Amniotic epithelial cell (primary cell): ENCODE measurements around the gene LAPTM4A.
"Not testable (repeated sequence)": the region's sequence is repeated elsewhere in the genome, so short reads cannot be mapped to it uniquely, and the experiment has no call there.

Experiments used
- DNase-seq: peaks from one replicate; pipeline ENCODE4 v3.0.0-alpha.2; 2010; ENCODE audit warnings: low read depth

The LAPTM4A gene

DNA sequence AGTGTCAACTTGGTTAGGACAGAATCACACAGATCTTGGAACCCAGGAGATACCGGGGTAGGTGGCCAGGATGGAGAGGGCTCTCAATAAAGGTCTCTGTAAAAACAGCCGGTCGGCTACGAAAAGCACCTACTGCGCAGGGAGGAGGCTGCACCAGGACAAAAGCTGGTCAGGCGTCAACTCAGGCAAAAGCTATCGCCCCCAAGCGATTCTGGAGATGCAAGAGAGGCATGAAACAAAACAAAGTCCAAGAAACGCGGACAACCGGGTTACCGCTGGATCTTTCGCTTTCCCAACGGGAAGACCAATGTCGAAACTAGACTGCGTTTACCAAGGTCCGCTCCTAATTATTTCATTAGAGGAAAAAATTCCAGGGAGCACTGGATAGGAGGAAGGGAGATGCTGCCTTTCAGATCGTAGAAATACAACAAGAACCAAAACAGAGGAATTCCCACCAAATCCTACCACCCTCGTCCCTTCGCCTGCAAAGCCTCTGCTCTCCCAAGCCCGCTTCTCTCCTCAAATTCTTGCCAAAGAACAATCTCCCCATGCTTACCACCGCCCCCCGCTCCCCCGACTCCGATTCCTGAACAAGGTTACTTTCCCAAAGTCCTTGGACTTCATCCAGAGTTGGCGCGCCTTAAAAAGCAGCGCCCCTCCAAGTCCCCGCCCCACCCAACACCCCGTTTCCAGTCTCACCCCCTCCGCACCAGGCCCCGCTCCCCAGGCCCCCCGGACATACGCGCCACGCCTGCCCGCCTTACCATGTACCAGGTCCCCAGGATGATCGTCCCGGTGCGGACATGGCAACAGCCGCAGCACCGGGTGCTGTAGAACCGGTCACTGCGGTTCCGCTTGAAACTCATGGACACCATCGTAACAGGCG is 539 bp downstream of the LAPTM4A start:
- no peak for DNase-seq

DNA sequence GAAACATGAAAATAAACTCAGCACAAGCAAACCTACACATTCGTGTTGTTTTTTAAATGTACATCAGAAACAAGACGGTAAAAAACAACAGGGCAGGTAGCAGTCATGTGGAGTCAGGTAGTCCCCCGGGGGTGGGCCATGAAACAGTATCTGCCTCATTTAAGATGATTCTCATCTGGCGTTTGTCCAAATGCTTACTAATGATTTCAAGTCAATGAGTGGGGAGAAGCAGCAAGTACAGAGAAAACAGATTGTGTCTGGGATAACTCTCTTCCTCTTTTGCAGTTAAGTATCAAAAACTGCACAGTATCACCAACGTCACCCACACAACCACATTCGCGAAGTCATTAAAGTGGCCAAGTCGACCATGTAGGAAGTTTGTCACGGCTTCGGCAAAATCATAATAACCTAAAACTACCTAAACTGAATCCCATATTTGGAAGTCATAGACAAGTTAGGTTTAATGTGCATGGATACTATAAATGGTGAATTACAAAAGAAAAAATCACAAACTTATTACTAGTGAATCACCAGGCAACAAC is 1.3 kb downstream of the LAPTM4A start:
- peak; percentile 66 for DNase-seq

DNA sequence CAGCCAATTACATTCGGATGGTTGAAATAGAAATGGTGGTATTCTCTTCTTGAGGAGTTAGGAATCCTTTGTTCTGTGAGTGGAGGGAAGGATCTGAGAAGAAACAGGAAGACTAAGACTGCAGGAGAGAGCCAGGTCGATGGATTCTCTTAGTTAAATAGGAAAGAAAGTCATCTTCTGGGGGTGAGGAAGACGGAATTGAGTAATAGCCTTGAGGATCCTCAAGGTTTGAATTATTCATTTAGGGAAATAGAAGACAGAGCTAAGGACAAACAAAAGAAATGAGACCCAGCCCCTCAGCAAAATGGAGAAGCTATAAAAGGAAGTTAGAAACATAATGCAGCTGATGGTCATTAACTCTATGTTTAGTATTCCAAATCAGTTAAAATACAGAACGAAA is 1.8 kb downstream of the LAPTM4A start:
- DNase-seq, result no peak

DNA sequence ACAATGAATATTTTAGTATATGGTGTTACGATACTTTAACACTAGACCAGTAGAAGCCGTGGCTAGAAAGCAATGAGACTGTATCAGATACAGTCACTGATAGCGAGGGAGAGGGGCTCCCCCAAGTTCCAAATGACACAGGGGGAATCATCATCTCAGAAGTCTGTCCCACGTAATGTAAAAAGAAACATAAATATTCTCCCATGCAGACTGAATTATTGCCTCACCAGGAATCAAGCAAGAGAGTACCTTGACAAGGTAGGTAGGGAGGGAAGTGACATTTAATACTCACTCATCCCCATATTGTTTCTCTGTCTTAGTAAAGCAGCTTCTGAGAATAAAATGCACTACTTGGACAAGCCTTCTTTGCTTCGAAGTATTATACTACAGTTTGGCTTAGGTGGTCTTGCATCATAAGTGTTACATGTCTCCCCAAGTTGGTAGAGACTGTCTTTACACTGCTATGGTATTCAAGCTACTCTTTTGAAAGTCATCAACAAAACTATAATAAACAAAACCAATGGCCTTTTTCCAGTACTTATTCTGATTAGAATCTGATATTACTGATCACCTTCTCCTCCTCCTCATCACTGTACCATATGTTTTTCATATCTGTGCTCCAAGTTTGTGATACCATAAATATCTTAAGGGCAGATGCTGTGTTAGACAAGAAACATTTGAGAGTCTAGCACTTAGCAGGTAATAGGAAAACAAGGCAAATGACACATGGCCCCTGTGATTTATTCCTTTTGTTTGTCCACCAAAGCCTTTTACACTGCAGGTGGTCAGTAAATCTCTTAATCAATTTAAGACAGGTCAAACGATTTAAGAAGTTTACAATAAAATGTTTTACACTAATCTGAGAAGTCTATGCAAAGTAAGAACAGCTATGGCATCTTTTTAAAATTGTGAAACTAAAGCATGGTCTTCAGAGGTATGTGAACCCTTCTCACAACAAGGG is 2.7 kb downstream of the LAPTM4A start:
- DNase-seq, result no peak

DNA sequence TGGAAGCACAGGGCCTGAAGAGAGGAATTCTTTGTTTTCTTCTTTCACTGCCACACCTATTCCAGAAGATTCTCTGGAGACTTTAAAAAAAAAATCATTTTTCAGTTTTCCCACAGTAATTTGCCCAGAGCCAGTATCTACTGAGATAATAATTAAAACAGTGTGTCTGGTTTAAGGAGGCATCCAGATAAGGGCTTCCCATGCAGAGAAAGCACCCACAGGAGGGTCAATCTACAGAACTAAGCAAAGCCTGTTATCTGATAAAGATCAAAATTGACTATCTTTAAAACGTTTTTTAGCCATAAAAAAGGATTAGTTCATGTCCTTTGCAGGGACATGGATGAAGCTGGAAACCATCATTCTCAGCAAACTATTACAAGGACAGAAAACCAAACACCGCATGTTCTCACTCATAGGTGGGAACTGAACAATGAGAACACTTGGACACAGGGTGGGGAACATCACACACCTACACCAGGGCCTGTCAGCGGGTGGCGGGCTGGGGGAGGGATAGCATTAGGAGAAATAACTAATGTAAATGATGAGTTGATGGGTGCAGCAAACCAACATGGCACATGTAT is 5.6 kb downstream of the LAPTM4A start:
- DNase-seq, result not testable (repeated sequence)

DNA sequence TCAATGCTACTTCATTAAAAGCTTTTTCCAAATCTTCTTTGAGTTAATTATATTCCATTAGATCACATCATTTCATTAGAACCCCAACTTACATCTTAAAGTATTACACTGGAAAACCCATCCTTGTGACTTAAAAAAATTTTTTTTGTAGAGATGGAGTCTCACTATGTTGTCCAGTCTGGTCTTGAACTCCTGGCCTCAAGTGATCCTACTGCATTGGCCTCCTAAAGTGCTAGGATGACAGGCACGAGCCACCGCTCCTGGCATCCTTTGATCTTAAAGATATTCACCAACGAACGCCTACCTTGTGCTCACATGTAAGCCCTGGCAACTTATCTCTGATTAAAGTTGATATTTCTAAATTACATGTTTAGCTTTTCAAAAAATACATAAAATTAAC is 6.7 kb downstream of the LAPTM4A start:
- DNase-seq, result no peak

DNA sequence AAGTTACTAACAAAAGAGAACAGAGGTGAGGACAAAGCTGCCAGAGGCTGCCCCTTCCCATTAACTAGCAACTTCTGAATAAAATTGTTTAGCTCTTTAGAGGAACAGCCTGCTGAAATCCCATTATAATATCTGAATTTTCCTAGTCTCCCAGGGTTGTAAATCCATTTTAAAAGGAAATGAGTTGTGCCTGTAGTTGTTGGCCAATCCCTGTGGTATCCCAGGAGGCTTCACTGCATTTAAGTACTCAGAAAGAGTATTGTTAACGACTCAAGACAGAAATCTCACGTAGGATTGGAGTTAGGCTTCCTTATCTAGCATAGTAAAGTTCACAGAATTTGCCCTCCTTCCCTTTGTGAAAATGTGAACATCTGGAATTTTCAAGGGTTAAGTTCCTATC is 8.9 kb downstream of the LAPTM4A start:
- DNase-seq, result peak; percentile 62

DNA sequence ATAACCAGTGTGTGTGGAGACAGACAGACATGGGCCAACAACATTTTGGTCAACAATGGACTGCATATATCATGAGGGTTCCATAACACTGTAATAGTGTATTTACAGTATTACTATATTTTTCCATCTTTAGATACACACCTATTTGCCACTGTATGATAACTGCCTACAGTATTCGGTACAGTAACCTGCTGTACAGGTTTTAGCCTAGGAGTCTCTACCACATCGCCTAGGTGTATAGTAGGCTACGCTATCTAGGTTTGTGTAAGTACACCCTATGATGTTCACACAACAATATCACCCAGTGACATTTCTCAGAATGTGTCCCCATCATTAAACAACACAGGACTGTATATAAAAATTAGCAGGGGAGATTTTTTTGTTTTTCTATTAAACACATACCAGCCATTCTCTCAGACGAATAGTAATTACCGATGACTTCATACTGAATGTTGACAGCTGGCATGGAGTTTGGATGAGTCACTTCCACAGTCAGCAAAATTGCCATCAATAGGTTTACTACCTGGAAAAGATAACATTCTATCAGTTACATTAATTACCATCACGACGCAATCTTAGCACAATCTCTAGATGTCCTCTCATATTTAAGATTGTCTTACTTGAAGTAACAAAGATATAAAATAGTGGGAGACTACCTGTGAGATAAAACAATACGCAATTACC is 10.8 kb downstream of the LAPTM4A start:
- no peak for DNase-seq

DNA sequence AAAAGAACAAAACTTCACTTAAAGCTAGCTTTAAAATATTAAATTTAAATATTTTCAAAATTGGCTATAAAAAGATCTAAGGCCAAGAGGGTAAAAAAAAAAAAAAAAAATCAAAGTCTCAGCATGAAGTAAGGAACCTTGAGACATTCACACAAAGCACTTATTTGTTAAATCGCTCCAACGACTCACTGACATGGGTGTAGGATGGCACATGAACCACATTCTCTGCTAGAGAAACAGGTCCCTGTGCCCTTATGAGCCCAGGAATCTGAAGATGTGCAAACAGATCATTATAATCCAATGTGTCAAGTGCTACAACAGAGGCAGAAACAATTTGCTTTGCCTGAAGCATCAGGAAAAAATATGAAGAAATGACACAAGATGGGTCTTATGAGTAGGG is 13.8 kb downstream of the LAPTM4A start:
- no peak for DNase-seq

DNA sequence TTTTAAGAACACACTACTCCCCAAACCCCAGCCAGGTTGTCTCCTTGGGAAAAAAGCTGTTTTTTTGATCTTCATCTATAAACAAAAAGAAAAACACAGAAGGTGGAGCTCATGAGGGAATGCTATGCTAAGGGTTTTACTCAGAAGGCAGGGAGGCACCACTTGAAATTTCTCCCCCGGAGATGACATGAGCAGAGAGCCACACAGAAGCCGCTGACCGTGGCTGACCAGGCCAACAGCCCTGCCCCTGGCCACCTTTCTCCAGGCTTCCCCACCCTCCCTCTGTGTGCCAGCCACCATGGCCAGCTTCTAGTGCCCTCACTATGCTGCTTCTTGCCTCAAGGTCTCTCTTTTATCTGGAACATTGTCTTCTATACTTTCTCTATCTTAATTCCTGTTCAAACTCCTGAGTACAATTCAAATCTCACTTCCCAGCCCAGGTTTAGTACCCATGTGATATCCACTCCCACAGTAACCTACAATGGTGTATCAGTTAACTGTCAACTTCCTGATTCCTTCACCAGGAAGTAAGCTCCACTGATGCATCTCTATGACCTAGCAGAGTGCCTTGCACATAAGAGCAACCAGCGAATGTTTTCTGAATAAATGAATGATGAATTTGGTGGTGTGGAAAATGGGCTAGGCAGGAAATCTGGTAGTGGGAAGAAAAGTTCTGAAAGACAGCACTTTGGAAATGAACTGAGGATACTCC is 15.3 kb downstream of the LAPTM4A start:
- DNase-seq, result no peak

DNA sequence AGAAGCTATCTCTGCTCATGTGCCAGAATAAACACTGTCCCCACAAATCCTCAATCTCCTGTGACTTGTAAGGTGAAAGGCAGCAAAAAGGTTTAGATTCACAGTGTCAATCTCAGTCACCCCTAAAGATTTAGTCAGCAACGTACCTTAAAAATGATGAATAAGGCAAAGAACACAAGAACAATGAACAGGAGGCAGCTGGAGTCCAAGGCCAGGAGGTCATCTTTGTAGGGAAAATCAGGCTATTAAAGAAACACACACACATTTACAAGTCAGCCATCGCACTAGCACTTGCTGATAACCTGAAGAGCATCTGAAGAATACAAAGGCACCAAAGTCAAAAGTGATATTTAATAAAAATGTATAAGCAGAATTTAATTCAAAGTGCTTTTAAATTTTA is 16.6 kb downstream of the LAPTM4A start:
- DNase-seq, result no peak

DNA sequence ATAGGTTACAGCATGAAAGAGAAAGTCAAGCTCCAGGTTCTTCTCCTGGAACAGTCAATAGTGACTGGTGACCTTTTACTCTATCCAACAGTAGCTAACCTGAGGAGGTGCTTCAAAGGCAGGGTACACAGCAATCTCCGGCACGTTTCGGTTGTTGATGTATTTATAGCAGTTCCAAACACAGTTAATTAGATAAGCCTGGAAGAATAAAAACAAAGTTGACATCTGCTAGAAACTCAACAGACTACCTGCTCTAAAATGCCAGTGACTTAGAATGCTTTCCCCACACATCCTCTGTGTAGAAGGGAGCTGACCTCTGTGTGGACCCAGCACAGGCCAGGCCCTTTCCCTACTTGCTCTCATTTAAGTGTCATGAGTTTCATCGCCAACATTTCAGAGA is 17.2 kb downstream of the LAPTM4A start:
- DNase-seq, result no peak

DNA sequence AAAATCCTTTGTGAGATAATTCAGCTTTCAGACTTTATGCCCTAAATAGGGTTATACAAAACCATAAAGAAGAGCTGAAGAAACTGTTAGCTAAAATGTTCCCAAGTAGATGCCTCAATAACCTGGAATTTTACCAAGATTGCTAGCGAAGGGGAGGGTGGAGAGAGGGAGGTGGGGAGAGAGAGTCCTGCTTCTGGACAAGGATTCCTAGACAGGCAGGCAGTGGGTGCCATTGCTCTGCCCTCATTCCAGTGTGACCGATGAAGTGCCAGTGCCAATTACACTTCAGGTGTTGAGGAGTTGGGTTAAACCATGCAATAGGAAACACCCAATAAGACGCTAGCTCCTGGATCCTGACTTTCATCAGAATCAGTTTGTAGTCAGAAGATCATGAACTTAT is 18.1 kb downstream of the LAPTM4A start:
- no peak for DNase-seq

DNA sequence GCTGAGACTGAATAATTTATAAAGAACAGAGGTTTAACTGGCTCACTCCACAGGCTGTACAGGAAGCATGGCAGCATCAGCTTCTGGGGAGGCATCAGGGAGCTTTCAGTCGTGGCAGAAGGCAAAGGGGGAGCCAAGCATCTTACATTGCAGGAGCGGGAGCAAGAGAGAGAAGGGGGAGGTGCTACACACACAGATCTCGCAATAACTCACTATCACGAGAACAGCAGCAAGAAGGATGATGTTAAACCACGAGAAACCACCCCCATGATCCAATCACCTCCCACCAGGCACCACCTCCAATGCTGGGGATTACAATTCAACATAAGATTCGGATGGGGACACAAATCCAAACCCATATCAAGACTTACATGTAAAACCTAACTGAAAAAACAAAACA is 21.2 kb downstream of the LAPTM4A start:
- DNase-seq, result peak; percentile 44

DNA sequence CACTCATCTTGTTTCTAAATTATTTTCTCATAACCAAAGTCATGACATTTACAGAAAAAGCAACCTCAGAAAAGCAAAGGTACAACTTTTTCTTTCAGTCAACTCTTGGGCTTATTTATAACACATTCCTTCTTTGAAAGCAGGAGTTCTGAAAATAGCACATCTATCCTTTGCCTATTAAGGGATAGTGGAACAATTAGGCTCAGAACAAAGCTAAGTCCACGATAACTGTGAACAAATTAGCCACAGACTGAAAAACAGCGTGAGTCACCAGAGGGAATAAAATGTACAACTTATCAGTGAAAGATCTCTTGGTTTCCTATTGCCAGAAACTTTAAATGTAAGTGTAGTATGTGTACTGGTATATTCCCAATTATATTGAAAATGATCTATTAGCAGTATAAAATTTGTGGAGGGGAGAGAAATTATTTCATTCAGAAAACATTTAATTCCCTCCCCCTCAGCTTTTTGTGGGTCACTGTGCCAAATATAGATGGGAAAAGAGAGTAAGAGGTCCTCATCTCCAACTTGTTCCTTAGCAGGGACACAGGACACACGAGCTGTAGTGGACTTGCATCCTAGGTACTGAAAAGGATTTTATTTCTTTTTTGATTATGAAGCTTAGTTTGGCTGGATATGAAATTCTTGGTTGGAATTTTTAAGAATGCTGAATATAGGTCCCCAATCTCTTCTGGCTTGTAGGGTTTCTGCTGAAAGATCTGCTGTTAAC is 23.6 kb downstream of the LAPTM4A start:
- DNase-seq, result peak; percentile 70

DNA sequence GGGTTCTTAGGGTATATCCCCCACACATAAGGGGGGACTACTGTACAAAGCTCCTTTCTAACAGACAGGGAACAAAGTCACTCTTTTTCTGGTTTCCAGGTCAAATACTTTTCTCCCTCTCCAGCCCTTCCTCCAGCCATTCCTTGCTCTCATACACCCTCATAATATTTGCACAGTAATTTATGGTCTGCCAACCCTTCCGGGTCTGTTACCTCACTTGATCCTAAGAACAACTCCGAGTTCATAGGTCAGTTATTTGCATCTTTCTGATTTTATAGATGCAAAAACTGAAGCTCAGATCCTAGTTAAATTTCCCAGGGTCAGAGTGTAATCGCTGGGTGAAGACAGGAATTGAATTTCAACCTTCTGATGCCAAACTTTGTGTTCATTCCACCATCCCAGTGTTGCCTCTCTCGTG is 24.2 kb downstream of the LAPTM4A start:
- DNase-seq, result peak; percentile 29

DNA sequence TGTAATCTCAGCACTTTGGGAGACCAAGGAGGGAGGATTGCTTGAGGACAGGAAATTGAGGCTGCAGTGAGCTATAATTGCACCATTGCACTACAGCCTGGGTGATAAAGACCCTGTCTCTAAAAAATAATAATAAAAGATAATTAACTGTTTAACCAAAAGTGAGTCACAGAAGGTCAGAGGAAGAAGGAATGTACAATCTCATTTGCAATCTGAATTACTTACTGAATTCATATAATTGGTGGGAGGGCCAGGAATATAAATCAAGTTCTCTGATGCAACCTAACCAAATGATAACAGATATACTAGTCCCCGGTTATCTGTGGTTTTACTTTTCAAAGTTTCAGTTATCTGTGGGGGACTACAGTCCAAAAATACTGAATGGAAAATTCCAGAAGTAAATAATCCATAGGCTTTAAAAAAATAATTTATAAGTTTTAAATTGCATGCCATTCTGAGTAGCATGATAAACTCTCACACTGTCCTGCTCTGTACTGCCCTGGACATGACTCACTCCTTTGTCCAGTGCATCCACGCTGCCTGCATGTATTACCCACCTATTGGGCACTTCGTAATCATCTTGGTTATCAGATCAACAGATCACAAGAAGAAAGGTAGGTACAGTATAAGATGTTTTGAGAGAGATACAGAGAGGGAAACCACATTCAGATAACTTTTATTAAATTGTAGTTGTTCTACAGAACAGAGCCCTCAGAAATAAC is 26.2 kb downstream of the LAPTM4A start:
- DNase-seq, result peak; percentile 86

DNA sequence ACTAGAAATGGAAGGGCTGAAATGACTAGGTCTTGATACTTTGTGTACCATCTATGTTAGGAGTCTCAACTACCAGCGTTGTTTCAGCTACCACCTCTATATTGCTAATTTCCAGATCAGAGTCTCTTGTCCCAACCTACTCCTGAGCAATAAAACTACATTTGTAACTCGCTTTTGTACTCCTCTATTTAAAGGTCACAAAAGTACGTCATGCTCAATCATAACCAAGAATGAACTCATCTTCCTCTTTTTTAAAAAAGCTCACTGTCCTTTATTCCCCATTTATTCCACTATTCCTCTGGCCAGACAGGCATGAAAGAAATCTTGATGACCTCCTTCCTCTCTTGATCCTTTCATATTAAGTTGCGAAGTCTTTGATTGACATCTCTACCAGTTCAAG is 27.7 kb downstream of the LAPTM4A start:
- DNase-seq, result no peak

DNA sequence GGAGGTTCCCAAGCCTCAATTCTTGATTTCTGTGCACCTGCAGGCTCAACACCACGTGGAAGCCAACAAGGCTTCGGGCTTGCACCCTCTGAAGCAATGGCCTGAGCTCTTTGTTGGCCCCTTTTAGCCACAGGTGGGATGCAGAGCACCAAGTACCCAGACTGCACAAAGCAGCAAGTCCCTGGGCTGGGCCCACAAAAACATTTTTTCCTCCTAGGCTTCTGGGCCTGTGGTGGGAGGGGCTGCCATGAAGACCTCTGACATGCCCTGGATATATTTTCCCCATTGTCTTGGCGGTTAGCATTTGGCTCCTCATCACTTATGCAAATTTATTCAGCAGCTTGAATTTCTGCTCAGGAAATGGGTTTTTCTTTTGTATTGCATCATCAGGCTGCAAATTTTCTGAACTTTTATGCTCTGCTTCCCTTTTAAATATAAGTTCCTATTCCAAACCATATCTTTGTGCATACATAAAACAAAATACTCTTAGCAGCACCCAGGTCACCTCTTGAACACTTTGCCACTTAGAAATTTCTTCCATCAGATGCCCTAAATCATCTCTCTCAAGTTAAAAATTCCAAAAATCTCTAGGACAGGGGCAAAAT is 29.9 kb downstream of the LAPTM4A start:
- no peak for DNase-seq
